ENCODE data around the gene PRR5L.

DNA sequence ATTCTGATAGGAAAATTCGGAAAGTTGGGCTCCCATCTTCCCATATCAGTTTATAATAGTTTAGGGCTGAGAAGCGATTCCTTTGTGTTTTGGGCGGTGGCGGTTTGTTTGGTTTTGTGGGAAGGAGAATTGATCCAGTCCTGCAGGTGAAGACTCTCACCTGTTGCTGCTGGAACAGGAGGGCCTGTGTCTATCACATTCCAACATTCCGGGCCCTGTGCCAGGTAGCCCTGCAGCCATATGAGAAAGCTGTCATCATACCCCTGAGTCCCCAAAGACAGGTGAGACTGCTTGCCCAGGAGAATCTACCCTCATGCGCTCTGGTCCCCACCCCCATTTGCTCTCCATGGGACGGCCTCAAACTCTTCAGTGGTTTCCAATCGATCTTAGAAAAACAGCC is 151.9 kb downstream of the PRR5L start:
- TF ChIP-seq SUZ12 (IDR thresholded peaks at IDR 0.05; ENCODE audit: extremely low read depth, insufficient read depth, insufficient read length) (no peak), YY1 (IDR thresholded peaks at IDR 0.05; ENCODE audit: insufficient read depth, insufficient read length) (no peak), ZNF274 (IDR thresholded peaks at IDR 0.05; ENCODE audit: low read depth, low read length) (no peak)

All from NT2/D1 (cell line).